Stomach (tissue), 9 donors: ENCODE results near the gene BRD3. TPM values are rescaled to one million over a fixed set of nuclear protein-coding genes. Genes with fewer than 3 reads are reported as not detected.
"Not testable (repeated sequence)": the region's sequence is repeated elsewhere in the genome, so short reads cannot be mapped to it uniquely, and the experiment has no call there.

ENCODE experiments used
- DNase-seq, 2 donors: peaks; one replicate each; pipeline versions ENCODE4 v3.0.0 to v3.0.0-alpha.2; 2013 to 2019
- H3K27ac ChIP-seq, 5 donors: fragments of 200-600 bp in 4 of 5; sonication (generic) in 4 of 5; one replicate each; pipeline ENCODE4 v1.5.1; 2013 to 2019; ENCODE audit warnings: mild to moderate bottlenecking in 1 of 5, moderate library complexity in 1 of 5
- H3K27me3 ChIP-seq, 3 donors: fragments of 200-600 bp; sonication (generic); one replicate each; pipeline ENCODE4 v1.5.1; 2017 to 2019; ENCODE audit warnings: mixed run types in 1 of 3
- H3K36me3 ChIP-seq, 4 donors: fragments of 200-600 bp; sonication (generic); 1 replicate in 3 of 4; 2 replicates in 1 of 4; pipeline ENCODE4 v1.5.1; 2016 to 2019
- H3K4me1 ChIP-seq, 4 donors: fragments of 200-600 bp; sonication (generic); one replicate each; pipeline ENCODE4 v1.5.1; 2016 to 2019
- H3K4me3 ChIP-seq, 4 donors: fragments of 200-600 bp; sonication (generic) in 3 of 4; one replicate each; pipeline ENCODE4 v1.5.1; 2016 to 2019; ENCODE audit warnings: mild to moderate bottlenecking in 1 of 4
- H3K9me3 ChIP-seq, 4 donors: fragments of 200-600 bp; sonication (generic); one replicate each; pipeline ENCODE4 v1.5.1; 2016 to 2019
- CTCF ChIP-seq, 7 experiments: fragments of 450-650 bp in 4 of 7; fragments of 200-600 bp in 3 of 7; sonication (generic) in 3 of 7; IDR thresholded peaks; one replicate each; pipeline ENCODE4 v1.5.1; 2016 to 2019; ENCODE audit warnings: antibody characterized with exemption in 7 of 7, control low read depth in 2 of 7, mild to moderate bottlenecking in 1 of 7
- EP300 ChIP-seq: sonication (generic); formaldehyde crosslinking; IDR thresholded peaks from one replicate; pipeline ENCODE4 v1.6.1; 2017; ENCODE audit warnings: antibody characterized with exemption
- POLR2A ChIP-seq, 4 donors: fragments of 450-650 bp; IDR thresholded peaks; one replicate each; pipeline ENCODE4 v1.6.1; 2016; ENCODE audit warnings: antibody characterized with exemption in 4 of 4, control low read depth in 2 of 4, mild to moderate bottlenecking in 1 of 4, moderate library complexity in 1 of 4
- POLR2AphosphoS5 ChIP-seq, 3 donors: sonication (generic); formaldehyde crosslinking; IDR thresholded peaks; one replicate each; pipeline ENCODE4 v1.6.1; 2016; ENCODE audit warnings: antibody characterized with exemption in 3 of 3
- WGBS, 5 donors: extraction: QIAGEN DNeasy Blood & Tissue Kit in 3 of 5; methylation state at CpG; one replicate each; pipeline versions ENCODE4 v1.1.5 to v1.1.7; 2013 to 2018; 5-methylcytosine and 5-hydroxymethylcytosine counted together
- intact Hi-C: fragments of 100-400 bp; cut with DNase I; formaldehyde crosslinking; loops from one replicate; pipeline ENCODE4 v1.15.1; 2023; ENCODE audit warnings: low total_unique reads
- polyA plus RNA-seq, 3 donors: library from polyadenylated mRNA; stranded (reverse); fragments of 200-250 nt; gene quantifications; one replicate each; pipeline ENCODE4 v1.2.3, GENCODE V29; 2013
- total RNA-seq, 5 donors: library from RNA; depleted of rRNA; stranded (reverse); fragments of >200 nt; gene quantifications; one replicate each; pipeline versions ENCODE4 v1.1.0 to v1.2.3, GENCODE V29; 2014 to 2016
- donor health status: healthy with polysubstance abuse.
- donor health status: Bipolar disorder and iron deficiency.
- donor health status: healthy.

The BRD3 gene
- total and polyA plus RNA-seq, 8 donors = 6.4 to 29.0 (median 16.7) TPM

GRCh38 chr9:134103391-134103998 is 35.7 kb upstream of the BRD3 start:
- intact Hi-C loops = no loop called here
- TF ChIP-seq EP300 = no peak
- TF ChIP-seq POLR2AphosphoS5 (IDR thresholded peaks at IDR 0.05) = no peak
- no peak for TF ChIP-seq POLR2A (IDR thresholded peaks at IDR 0.05)
- TF ChIP-seq CTCF (IDR thresholded peaks at IDR 0.05) = no peak

GRCh38 chr9:134101623-134102149 is 33.9 kb upstream of the BRD3 start:
- no peak for DNase-seq
- Histone ChIP-seq H3K27me3 (peaks cover 0 to 22% (median 0%) of the 10 kb centered on the region in 3 donors), H3K4me1 (no peaks in the 10 kb centered on the region), H3K27ac (no peak overlapping the region), H3K4me3 (no peak overlapping the region), H3K36me3 (no peaks in the 10 kb centered on the region), H3K9me3 (no peaks in the 10 kb centered on the region)
- intact Hi-C loops = no loop called here
- no peak for TF ChIP-seq POLR2AphosphoS5 (IDR thresholded peaks at IDR 0.05)
- TF ChIP-seq CTCF (IDR thresholded peaks at IDR 0.05) = no peak
- TF ChIP-seq EP300 = no peak
- TF ChIP-seq POLR2A (IDR thresholded peaks at IDR 0.05) = no peak
- 49 to 63% (median 55%) methylated on average over 11 of the region's 11 CpGs for WGBS, 5 donors

More at GRCh38 chr9:134103391-134103998, 35.7 kb upstream of the BRD3 start:
- 69 to 89% (median 75%) methylated on average over 5 of the region's 5 CpGs for WGBS, 5 donors
- no peak overlapping the region for H3K27ac ChIP-seq
- H3K27me3 ChIP-seq = peaks cover 0 to 22% (median 0%) of the 10 kb centered on the region in 3 donors
- H3K4me1 ChIP-seq = no peaks in the 10 kb centered on the region
- no peak overlapping the region for H3K4me3 ChIP-seq
- no peaks in the 10 kb centered on the region for H3K9me3 ChIP-seq
- DNase-seq = no peak
- no peaks in the 10 kb centered on the region for H3K36me3 ChIP-seq

- intact Hi-C loops, DNase-seq, H3K36me3 ChIP-seq, H3K9me3 ChIP-seq, H3K27ac ChIP-seq, H3K4me1 ChIP-seq, H3K4me3 ChIP-seq: not testable (repeated sequence)
- peaks cover 0 to 18% (median 0%) of the 10 kb centered on the region in 3 donors for H3K27me3 ChIP-seq
- WGBS, 5 donors = 60 to 77% (median 72%) methylated on average over 6 of the region's 6 CpGs
Observed at GRCh38 chr9:134101133-134101532, 33.3 kb upstream of the BRD3 start.

GRCh38 chr9:134100040-134100439 is 32.2 kb upstream of the BRD3 start:
- Histone ChIP-seq H3K4me3 (no peak overlapping the region), H3K36me3 (no peaks in the 10 kb centered on the region), H3K27me3 (peaks cover 0 to 20% (median 0%) of the 10 kb centered on the region in 3 donors), H3K27ac (no peak overlapping the region), H3K4me1 (no peaks in the 10 kb centered on the region), H3K9me3 (no peaks in the 10 kb centered on the region)
- WGBS, 5 donors = 83 to 100% (median 88%) methylated on average over 2 to 5 of the region's 5 CpGs
- DNase-seq = no peak
- TF ChIP-seq POLR2A (IDR thresholded peaks at IDR 0.05) (no peak), POLR2AphosphoS5 (IDR thresholded peaks at IDR 0.05) (no peak), EP300 (no peak), CTCF (IDR thresholded peaks at IDR 0.05) (no peak)
- intact Hi-C loops = no loop called here
